NCI-H1417 treated with DMSO at 0.1 percent for 48 hours (cell line): ENCODE data around the gene FAM219A.
"Not testable (repeated sequence)": the region's sequence is repeated elsewhere in the genome, so short reads cannot be mapped to it uniquely, and the experiment has no call there.

Experiments used
- DNase-seq: peaks from one replicate; lab custom pipeline; 2025; lab: John Stamatoyannopoulos, UW

Gene FAM219A

DNA sequence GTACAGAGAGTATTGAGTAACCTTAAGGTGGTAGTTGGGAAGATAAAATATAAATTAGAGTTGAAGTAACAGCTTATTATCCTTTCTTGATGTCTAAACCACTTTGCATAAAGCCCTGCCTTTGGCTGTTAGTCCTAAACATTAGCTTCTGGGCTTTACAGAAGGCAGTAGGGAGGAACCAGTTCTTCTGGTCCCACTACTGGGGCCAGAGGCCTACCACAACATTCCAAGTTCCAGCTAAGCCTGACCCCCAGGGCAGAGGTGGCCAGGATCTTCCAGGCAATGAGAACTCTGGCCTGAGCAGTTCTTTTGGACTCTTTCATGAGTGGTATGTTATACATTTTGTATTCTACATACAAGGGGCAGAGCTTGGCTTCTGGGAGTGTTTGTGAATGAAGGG, 26.3 kb upstream of the FAM219A start:
- no peak for DNase-seq

DNA sequence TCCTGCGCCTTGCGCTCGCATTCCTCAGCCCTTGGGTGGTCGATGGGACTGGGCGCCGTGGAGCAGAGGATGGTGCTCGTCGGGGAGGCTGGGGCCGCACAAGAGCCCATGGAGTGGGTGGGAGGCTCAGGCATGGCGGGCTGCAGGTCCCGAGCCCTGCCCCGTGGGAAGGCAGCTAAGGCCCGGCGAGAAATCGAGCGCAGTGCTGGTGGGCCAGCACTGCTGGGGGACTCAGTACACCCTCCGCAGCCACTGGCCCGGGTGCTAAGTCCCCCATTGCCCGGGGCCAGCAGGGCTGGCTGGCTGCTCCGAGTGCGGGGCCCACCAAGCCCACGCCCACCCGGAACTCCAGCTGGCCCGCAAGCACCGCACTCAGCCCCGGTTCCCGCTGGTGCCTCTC, 24.4 kb upstream of the FAM219A start:
- DNase-seq: not testable (repeated sequence)

GRCh38 chr9:34481620-34482019, 23.2 kb upstream of the FAM219A start:
- DNase-seq: not testable (repeated sequence)

GRCh38 chr9:34479431-34479866, 21.1 kb upstream of the FAM219A start:
- no peak for DNase-seq

- DNase-seq: no peak
Observed at GRCh38 chr9:34477541-34477940, 19.2 kb upstream of the FAM219A start.

GRCh38 chr9:34475097-34475496, 16.7 kb upstream of the FAM219A start:
- DNase-seq: no peak

DNA sequence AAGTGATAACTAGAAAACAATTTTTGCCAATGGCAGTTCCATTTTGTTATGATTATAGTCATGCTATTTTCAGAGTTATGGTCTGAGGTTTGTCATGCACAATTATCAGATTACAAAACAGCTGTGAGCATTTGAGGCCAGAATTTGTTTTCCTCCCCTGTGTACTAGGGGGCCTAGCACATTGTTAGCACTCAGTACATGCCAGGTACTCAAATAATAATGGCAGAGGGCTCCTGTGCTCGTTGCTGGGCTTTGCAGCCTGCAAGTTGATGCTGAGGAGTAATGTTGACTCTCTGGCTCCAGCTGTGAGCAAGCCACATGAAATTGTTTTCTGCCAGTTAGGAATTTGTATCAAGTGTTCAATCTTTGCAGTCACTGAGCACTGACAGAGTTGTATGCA, 7.1 kb upstream of the FAM219A start:
- DNase-seq: no peak

DNA sequence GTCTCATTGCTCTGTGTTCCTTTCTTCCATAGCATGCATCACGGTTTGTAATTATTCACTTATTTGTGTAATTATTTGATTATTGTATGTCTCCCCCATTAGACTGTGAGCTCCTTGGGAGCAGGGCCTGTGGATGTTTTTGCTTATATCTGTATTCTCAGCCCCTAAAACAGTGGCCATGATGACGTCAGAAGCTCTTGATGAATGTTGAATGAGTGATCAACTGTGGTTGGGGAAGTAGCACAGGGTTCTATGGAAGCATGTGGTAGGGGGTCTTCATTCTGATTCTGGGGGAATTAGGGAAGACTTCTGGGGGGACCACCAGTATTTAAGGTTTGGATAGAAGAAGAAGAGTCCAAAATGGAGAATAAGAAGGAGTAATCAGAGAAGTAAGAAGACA, 6.2 kb upstream of the FAM219A start:
- no peak for DNase-seq

DNA sequence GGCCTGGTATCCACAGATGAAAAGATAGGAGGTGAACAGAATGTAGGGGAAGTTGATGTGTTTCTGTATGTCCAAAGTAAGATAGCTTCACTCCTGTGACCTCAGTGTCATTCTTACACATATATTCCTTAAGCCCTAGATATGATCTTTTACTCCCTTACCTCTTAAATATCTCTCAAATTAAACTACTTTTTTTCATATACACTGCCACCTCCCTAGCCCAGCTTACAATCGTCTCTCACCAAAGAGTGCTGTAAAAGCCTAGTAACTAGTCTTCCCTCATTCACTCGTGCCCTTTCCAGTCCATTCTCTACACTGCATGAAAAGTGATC, 5.5 kb upstream of the FAM219A start:
- no peak for DNase-seq

GRCh38 chr9:34463098-34463900, 4.9 kb upstream of the FAM219A start:
- DNase-seq: no peak

GRCh38 chr9:34459941-34460340, 1.6 kb upstream of the FAM219A start:
- DNase-seq: no peak

DNA sequence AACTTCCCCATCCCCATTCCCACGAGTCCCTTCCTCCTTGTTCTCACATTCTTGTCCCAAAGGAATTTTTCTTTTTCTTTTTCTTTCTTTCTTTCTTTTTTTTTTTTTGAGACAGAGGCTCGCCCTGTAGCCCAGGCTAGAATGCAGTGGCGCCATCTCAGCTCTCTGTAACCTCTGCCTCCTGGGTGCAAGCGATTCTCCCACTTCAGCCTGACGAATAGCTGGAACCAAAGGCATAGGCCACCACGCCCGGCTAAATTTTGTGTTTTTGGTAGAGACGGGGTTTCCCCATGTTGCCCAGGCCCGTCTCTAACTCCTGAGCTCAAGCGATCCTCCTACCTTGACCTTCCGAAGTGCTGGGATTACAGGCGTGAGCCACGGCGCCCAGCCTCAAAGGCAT, 986 bp upstream of the FAM219A start:
- DNase-seq: no peak

DNA sequence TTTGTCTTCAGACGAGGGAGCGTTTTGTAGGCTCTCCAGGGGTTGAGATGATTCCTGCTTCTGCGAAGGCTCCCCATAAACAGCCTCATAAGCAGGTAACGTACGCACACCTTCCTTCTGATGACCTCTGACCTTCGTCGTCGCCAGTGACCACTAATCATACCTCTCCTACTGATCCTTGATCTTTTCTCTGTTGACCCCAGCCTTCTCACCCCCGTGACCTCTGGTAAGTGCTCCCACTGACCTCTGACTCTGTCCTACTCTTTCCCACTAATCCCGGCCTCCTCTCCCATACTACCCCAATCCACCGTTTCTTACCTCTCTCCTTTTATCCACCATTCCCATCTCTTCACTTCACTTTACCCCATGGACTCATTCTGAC, 580 bp upstream of the FAM219A start:
- no peak for DNase-seq

DNA sequence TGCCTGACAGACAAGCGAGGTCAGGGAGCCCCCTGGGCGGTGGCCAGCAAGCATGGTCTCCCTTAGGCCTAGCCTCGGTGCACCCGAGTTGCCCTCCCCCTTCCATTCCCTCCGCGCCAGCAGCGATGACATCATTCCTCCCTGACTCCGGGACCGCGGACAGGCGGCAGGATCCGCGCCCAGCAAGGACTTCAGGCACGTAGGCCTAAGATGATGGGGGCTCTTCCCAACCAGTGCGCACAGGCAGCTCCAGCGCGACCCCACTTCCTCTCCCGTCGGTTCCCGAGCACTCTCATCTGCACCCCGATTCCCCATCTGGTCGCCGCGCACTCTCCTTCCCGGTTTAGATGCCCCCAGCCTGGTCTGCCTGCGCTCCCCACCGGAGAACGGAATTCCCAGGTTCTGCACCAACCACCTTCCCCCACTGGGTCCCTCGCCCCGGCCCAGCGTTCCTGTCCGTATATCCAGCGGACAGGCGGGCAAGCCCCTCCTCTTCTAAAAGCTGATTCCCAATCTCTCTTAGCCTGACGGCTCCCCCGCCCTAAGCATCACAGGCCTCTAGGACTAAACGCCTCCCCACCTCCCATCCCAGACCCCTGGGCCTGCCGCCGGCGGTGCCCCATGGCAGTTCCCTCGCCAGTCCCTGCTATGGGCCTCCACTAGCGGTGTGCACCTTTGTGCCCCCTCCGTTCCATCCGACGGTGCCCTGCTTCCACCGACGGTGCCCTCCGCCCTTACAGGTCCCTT, 931 bp downstream of the FAM219A start:
- no peak for DNase-seq

GRCh38 chr9:34456746-34457145, 1.6 kb downstream of the FAM219A start:
- DNase-seq: no peak

GRCh38 chr9:34456151-34456550, 2.2 kb downstream of the FAM219A start:
- no peak for DNase-seq

GRCh38 chr9:34454571-34455065, 3.8 kb downstream of the FAM219A start:
- DNase-seq: no peak

- no peak for DNase-seq
Observed at GRCh38 chr9:34452568-34452967, 5.8 kb downstream of the FAM219A start.

DNA sequence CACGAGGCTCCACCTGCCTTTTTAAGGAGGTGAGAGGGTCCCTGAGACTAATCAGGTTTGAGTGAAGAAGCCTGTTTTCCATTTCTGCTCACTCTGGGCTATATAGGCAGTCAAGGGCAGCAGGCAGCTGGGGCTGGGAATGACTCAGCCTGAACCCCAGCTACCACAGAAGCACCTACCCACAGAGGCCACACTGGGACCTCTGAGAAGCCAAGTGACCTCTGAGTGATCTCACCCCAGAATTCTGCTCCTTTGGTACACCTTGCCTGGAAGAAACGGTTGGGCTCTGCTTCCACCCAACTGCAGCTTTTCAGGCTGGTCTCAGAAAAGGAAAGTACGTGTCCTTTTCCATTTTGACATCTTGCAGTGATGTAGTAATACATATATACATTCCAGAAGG, 6.8 kb downstream of the FAM219A start:
- DNase-seq: no peak

DNA sequence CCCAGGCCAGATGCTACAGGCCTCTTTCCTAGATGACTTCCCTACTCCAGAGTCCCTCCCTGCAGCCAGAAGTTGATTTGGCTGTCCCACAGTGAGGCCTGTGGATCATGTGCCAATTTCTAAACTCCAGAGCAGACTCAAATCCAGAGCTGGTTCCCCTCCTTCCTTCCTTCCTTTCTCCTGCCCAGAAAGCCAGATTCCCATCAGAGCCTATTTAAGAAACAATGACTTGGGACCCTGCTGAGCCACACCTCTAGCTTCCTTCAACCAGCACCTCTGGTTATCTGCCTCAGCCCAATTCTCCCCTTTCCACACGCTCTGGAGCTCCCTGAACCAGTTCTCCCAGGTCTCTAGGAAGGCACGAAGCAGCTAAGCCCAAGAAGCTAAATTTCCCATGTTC, 7.2 kb downstream of the FAM219A start:
- DNase-seq: no peak

DNA sequence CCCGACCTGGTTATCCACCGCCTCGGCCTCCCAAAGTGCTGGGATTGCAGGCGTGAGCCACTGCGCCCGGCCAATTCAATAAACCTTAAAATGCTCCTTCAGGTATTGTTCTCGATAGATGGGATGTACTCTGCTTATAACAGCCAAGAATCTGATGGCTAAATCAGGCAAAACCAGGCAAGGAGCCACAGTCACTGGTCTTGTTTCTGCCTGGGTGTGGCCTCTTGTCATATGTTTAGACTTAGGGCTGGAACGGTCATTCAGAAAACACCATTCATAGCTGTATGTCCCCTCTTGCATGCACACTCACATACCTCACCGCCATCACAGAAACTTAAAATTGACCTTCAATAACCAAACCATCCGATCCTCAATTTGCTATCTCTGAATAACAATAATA, 7.7 kb downstream of the FAM219A start:
- DNase-seq: no peak

DNA sequence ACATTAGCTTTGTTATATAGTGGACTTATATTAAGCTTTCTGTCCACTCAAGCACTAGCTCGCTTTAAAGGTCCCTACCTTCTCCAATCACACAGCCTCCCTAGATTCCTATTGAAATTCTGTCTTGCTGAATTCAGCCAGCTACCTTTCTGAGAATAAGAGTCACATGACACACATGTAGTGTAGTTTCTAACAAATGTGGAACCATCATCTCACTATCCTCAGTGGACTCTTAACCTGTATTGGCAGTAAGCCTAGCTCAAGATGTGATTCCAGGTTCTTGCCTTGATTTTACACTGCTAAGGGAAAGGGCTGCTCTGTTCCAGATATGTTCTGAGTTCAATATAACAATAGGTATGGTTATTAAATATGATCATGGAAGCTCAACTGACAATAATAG, 11.4 kb downstream of the FAM219A start:
- DNase-seq: no peak

DNA sequence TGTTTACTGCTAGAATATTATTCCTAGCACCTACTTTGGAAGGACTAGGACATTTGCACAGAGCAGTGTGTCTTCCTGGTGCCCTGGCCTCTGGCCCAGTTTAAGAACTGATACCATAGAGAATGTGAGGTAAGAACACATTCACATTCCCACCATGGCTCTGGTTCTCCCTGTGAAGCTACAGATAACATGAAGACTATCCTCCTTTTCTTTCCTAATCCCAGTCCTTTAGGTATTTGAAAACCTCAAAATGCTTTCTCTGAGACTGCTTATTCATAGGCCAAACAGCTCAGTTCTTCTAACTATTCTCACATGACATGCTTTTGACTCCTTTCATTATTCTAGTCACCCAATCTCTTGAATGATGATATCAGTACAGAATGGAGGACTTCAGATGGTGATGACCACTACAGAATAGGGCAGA, 11.9 kb downstream of the FAM219A start:
- no peak for DNase-seq

DNA sequence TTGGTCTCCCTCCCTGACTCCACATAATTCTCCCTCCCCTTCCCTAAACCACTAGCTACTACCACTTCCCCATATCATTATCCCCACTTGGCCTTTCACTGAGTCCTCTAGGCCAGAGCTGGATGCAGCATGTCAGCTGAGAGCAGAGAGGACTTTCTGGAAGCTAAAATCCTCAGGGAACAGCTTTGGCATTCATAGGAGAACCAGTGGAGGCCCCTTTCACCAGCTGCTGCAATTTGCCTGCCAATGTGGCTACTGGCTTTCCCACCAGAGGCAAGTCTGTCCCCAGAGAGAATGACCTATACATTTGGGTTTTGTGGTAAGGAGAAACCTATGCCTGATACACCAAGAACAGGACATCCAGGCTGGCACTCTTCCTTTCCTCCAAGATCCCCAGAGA, 14.4 kb downstream of the FAM219A start:
- no peak for DNase-seq
